NCI-H1105 (cell line): Measurements from ENCODE around the gene WDPCP.
"Not testable (repeated sequence)": the region's sequence is repeated elsewhere in the genome, so short reads cannot be mapped to it uniquely, and the experiment has no call there.

Experiments
- DNase-seq: peaks from one replicate; lab custom pipeline; 2025; lab: John Stamatoyannopoulos, UW

Gene WDPCP

GRCh38 chr2:63590626-63591408 is 2.5 kb upstream of the WDPCP start:
- no peak for DNase-seq

- no peak for DNase-seq
These were observed 1.1 kb upstream of the WDPCP start for GRCh38 chr2:63589148-63589958.

- DNase-seq = no peak
These were observed 378 bp downstream of the WDPCP start for GRCh38 chr2:63587814-63588384.

- no peak for DNase-seq
These were observed 5.4 kb downstream of the WDPCP start for GRCh38 chr2:63582873-63583272.

- no peak for DNase-seq
These were observed 6.8 kb downstream of the WDPCP start for GRCh38 chr2:63581298-63581961.

GRCh38 chr2:63580651-63581297 is 7.5 kb downstream of the WDPCP start:
- no peak for DNase-seq

GRCh38 chr2:63578767-63579166 is 9.5 kb downstream of the WDPCP start:
- no peak for DNase-seq

GRCh38 chr2:63576546-63576945 is 11.7 kb downstream of the WDPCP start:
- DNase-seq = no peak

- DNase-seq = not testable (repeated sequence)
These were observed 14.4 kb downstream of the WDPCP start for GRCh38 chr2:63573726-63574345.

GRCh38 chr2:63573026-63573425 is 15.3 kb downstream of the WDPCP start:
- DNase-seq = not testable (repeated sequence)

- DNase-seq = no peak
These were observed 16.3 kb downstream of the WDPCP start for GRCh38 chr2:63572001-63572400.

GRCh38 chr2:63571291-63571690 is 17.0 kb downstream of the WDPCP start:
- no peak for DNase-seq

- DNase-seq = no peak
These were observed 18.5 kb downstream of the WDPCP start for GRCh38 chr2:63569740-63570139.

GRCh38 chr2:63562751-63563150 is 25.5 kb downstream of the WDPCP start:
- no peak for DNase-seq

- not testable (repeated sequence) for DNase-seq
These were observed 29.4 kb downstream of the WDPCP start for GRCh38 chr2:63558922-63559321.

GRCh38 chr2:63557819-63558218 is 30.5 kb downstream of the WDPCP start:
- not testable (repeated sequence) for DNase-seq

GRCh38 chr2:63555931-63556330 is 32.3 kb downstream of the WDPCP start:
- DNase-seq = no peak

- no peak for DNase-seq
These were observed 33.0 kb downstream of the WDPCP start for GRCh38 chr2:63555299-63555698.

- no peak for DNase-seq
These were observed 35.2 kb downstream of the WDPCP start for GRCh38 chr2:63553049-63553448.

- no peak for DNase-seq
These were observed 43.3 kb downstream of the WDPCP start for GRCh38 chr2:63545023-63545422.

GRCh38 chr2:63544017-63544627 is 44.2 kb downstream of the WDPCP start:
- DNase-seq = no peak
